ENCODE data around the gene SLC35G3.
"Not testable (repeated sequence)": the region's sequence is repeated elsewhere in the genome, so short reads cannot be mapped to it uniquely, and the experiment has no call there.

SLC35G3 gene

DNA sequence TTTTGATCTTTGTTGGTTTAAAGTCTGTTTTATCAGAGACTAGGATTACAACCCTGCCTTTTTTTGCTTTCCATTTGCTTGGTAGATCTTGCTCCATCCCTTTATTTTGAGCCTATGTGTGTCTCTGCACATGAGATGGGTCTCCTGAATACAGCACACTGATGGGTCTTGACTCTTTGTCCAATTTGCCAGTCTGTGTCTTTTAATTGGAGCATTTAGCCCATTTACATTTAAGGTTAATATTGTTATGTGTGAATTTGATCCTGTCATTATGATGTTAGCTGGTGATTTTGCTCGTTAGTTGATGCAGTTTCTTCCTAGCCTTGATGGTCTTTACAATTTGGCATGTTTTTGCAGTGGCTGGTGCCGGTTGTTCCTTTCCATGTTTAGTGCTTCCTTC, 8.4 kb upstream of the SLC35G3 start:
- not testable (repeated sequence) for DNase-seq

DNA sequence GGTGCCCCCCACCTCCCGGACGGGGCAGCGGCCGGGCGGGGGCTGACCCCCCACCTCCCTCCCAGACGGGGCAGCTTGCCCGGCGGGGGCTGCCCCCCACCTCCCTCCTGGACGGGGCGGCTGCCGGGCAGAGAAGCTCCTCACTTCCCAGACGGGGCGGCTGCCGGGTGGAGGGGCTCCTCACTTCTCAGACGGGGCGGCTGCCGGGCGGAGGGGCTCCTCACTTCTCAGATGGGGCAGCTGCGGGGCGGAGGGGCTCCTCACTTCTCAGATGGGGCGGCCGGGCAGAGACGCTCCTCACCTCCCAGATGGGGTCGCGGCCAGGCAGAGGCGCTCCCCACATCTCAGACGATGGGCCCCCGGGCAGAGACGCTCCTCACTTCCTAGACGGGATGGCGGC, 869 bp upstream of the SLC35G3 start:
- not testable (repeated sequence) for DNase-seq

DNA sequence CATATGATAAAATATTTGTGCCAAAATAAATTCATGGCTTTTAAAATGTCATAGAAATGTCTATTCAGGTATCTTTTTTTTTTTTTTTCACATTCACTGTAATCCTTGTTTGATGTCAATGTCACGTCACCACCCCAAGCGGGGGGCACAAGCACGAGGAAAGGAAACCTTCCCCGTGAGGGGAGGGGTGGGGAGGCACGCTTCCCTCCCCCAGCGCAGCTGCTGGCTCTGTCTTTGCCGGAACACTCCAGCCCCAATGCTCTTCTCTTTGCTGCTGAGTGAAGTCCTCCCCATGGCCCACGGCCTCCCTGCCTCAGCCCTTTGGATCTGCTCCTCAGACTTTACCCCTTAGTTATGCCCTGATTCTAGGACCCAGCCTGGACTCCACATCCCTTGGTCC, 1.5 kb downstream of the SLC35G3 start:
- no peak for DNase-seq

DNA sequence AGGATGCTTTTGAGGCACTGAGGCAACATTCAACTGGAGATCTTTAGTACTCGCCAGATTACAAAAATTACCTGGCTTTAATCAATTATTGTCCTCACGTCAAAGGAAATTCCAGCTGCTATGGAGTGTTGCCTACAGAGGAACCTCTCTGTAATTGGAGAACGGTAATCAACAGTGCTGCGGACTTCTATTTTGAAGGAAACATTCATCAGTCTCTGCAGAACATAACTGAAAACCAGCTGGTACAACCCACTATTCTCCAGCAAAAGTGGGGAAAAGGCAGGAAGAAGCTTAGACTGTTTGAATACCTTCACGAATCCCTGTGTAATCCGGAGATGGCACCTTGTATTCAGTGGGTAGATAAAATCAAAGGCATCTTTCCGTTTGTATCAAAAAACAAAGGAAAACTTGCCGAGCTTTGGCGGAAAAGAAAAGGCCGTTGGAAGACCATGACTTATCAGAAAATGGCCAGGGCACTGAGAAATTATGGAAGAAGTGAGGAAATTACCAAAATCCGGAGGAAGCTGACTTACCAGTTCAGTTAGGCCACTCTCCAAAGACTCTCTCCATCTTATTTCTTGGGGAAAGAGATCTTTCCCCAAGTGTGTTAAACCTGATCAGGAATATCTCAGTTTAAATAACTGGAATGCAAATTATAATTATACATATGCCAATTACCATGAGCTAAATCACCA, 3.0 kb downstream of the SLC35G3 start:
- DNase-seq = no peak

DNA sequence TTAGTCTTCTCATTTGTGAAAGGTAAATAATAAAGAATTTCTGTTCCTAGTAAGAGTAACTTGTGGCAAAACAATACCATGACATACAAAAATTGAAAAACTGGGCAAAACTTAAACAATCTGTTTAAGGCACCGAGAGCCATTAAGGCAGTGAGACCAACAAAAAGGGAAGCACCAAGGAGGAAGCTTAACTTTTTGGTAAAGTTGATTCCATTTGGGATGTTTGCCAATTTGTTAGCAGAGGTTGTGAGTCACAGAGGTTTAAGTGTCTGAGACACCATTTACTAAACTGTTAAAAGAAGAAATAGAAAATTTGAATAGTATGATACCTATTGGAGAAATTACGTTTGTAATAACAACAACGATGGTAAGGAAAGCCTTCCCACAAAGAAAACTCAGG, 4.9 kb downstream of the SLC35G3 start:
- no peak for DNase-seq

DNA sequence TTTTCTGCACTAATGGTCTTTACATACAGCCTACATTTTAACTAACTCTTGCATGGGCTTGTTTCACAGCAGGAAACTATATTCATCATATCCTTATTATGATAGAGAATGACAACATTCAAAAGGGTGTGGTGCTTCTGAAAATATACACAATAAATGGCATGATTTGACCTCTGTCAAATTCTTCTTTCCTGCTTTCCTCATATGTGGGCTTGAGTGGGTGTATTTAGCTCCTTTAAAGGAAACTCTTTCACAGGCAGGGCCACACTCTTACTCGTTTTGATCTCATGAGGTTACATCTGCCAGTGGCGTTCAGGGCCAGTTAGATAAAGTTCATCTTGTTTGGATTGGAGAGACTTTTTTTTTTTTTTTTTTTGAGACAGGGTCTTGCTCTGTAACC, 6.1 kb downstream of the SLC35G3 start:
- DNase-seq = no peak

DNA sequence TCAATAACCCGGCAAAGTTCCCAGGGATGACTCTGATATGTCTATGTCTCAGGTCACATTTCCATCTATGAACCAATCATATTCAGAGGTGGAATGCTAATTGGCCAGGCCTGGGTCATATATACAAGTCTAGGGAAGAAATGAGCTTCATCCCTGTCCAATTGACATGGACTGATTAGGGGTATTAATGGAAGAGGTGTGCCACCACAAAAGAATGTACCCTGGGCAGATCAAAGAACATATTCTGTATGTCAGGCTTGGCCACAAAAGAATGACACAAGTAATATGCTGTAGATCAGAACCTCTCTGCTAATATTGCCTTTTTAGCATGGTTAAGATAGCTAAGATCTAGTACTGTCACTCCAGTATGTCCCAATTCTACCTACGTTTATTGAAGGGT, 6.7 kb downstream of the SLC35G3 start:
- no peak for DNase-seq

DNA sequence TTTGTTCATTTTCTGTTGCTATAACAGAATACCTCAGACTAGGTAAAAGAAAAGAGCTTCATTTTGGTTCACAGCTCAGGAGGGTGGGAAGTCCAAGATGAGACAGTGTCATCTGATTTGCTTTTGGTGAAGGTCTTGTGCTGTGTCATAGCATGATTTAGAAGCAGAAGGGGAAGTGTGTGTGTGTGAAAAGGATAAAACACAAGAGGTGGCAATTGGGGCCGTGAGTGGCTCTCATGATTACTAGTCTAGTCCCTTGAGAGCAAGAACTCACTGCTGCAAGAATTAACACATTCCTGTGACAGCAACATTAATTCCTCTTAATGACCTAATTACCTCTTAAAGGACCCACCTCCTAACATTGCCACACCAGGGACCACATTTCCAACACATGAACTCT, 8.3 kb downstream of the SLC35G3 start:
- no peak for DNase-seq

DNA sequence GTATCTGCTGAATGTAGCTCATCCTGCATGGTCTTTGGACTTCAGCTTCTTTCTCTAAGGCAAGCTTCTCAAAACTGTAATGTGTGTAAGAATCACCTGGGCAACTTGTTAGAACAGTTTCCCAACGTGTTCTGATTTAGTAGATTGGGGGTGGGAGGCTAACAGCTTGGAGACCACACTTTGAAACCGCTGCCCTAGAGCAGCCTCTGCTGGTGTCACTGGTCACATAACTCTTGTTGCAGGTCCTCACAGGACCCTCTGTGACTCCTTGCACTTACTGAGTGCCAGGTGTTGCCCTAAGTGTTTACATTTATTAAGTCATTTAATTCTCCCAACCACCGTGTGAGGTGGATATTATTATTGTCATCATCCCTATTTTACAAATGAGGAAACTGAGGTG, 9.9 kb downstream of the SLC35G3 start:
- no peak for DNase-seq

DNA sequence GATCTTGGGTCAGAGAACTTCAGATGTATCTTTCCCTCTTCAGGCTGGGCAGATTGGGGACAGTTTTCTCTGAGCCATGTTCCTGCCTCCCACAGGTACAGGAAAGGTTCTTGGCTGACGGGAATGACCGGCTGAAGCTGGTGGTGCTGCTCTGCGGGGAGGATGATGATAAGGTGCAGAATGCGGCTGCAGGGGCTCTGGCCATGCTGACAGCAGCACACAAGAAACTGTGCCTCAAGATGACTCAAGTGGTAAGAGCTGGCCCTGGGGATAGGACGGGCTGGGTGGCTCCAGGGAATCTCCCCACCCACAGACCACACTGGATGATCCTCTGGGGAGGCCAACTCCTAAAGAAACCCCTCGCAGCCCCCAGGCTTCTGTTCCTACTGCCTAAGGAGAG, 10.9 kb downstream of the SLC35G3 start:
- no peak for DNase-seq

DNA sequence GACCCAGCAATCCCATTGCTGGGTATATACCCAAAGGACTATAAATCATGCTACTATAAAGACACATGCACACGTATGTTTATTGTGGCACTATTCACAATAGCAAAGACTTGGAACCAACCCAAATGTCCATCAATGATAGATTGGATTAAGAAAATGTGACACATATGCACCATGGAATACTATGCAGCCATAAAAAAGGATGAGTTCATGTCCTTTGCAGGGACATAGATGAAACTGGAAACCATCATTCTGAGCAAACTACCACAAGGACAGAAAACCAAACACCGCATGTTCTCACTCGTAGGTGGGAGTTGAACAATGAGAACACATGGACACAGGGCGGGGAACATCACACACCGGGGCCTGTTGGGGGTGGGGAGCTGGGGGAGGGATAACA, 14.8 kb downstream of the SLC35G3 start:
- DNase-seq = not testable (repeated sequence)

DNA sequence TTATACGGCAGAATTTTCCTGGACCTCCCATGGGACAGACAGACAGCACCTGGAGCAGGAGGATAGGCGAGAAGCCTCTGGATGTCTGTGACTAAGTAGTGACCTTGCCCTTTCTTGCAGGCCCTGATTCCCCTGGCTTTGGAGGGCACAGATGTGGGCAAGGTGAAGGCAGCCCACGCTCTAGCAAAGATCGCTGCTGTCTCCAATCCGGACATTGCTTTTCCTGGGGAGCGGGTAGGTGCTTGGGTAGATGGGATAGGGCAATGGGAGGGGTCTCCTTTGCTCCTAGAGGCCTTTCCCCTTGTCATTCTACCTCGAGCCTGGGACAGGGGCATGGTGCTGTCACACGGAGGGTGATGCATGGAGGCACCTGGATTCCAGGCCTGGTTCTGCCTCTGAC, 17.3 kb downstream of the SLC35G3 start:
- DNase-seq = no peak

DNA sequence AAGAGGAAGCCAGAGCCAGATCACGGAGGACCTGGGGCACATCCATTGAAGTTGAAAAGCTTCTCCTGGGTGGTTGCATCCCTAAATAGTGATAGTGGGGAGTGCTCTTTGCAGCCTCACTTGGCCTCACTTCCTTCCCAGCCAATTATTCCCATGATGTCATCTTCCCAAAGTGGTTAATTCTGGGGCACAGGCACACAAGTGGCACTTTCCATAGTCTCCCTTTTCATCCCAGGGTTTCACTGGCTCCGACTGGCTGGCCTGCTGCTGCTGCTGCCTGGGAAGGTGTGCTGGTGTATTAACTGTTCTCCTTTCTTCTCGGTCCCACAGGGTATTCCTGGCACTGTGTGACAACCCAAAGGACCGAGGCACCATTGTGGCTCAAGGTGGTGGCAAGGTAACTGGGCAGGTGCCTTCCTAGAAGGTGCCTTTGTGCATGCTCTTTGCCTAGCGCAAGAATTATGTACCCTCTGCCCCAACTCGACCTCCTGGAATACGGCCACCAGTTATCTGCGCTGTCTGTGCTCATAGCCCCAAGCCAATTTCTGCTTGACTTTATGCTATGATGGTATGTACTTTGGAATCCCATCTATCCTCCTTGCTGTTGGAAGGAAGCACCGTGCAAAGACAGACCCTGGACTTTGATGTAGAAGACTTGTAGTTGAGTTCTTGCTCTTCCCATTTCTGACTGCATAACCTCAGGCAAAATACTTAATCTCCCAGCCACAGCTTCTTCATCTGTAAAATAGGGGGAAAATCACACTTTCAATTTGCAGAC, 18.4 kb downstream of the SLC35G3 start:
- DNase-seq = no peak

DNA sequence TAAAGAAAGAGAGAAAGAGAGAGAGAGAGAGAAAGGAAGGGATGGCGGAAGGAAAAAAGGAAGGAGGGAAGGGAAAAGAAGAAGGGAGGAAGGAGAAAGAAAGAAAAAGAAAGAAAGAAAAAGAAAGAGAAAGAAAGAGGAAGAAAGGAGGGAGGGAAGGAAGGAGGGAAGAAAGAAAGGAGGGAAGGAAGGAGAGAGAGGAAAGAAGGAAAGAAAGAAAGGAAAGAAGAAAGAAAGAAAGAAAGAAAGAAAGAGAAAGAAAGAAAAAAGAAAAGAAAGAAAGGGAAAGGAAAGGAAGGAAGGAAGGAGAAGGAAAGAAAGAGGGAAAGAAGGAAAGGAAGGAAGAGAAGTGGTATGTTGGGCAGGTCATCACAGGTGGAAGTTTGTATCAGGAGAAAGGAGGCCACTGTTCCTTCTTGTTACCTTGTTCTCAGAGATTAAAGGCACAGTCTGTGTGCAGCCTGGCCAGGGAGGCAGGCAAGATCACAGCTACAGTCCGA, 19.3 kb downstream of the SLC35G3 start:
- no peak for DNase-seq

DNA sequence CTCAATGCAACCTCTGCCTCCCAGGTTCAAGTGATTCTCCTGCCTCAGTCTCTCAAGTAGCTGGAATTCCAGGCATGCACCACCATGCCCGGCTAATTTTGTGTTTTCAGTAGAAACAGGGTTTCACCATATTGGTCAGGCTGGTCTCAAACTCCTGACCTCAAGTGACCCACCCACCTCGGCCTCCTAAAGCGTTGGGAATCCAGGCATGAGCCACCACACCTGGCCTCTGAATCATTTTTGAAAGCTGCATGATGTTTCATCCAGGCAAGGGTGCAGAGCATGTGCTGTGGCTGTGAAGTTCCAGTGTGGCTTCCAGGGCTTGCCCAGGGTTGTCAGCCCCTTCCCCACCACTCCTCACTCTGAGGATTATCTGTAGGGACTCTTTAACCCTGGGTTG, 21.9 kb downstream of the SLC35G3 start:
- DNase-seq = not testable (repeated sequence)

DNA sequence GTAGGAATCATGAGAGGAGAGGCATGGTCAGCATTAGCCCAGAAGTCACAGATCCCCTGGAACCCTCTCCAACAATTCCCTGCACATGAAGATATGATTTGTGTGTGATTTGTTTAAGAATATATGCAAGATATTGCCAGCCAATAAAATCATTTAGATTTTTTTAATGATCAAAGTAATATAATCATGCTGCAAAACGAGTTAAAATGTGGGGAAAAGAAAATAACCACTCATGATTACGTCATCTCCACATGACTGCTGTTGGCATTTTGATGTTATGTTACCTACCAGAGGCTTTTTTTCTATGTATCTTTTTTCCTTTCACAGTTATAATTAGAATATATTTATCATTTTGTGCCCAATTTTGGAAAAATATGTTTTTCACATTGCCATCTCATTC, 22.4 kb downstream of the SLC35G3 start:
- no peak for DNase-seq

DNA sequence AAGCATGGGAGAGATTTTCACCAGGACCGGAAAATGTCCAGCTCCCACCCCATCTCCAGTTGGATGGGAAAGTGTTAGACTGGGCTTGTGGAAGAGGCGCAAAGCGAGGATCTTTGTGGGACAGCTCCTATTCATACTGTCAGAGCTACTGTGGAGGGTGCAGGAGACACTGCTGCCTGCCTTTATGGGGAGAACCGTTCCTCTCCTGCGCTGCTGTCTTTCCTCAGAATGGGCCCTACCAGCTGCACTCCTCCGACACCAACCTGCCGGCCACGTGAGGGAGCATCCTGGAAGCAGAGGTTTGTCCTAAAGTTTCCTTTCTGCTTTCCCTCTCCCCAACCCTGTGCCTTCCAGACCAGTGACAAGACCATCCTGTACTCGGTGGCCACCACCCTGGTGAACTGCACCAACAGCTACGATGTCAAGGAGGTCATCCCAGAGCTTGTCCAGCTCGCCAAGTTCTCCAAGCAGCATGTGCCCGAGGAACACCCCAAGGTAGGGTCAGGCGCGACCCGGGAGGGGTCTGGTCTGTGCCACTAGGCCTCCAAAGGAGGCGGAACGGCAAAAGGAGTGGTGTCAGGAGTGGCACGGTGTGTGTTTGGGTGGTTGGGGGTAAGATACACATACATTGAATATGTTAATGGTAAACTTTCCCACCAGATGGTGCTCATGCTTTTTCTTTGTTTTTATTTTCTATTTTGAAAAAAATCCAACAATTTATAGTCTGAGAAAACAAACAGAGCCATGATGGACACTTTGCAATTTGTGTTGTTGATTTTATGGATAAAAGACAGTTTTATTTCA, 23.0 kb downstream of the SLC35G3 start:
- no peak for DNase-seq

DNA sequence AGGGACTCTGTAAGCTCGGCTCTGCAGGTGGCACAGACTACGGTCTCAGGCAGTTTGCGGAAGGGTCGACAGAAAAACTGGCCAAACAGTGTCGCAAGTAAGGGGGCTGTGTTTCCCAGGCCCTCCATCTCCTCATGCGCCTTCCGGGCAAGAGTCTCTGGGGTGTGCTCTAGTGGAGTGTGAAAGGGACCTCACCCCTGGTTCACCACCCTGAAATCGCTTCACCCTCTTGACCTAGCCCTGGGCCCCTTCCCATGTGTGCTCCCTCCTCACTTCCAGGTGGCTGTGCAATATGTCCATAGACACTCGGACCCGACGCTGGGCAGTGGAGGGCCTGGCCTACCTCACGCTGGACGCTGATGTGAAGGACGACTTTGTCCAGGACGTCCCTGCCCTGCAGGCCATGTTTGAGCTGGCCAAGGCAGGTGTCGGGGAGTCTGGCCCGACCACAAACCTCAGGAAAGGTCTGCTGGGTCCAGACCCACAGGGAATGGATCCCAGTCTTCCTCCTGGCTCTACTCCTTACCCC, 24.3 kb downstream of the SLC35G3 start:
- DNase-seq = no peak

DNA sequence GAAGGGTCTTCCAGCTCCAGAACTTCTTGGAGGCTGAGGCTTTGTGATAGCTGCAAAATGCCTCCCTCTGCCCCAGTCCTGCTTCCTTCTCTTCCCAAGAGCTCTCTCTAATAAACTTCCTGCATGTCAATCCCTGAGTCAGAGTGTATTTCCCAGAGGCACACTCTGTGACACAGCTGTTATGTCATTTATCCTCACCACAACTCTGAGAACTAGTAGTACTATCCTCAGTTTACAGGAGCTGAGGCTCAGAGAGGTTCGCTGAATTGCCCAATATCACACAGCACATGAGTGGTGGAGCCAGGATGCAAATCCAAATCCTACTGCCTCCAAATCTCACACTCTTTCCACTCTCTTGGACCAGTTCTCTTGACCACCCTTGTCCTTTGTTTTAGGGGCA, 26.5 kb downstream of the SLC35G3 start:
- DNase-seq = no peak

DNA sequence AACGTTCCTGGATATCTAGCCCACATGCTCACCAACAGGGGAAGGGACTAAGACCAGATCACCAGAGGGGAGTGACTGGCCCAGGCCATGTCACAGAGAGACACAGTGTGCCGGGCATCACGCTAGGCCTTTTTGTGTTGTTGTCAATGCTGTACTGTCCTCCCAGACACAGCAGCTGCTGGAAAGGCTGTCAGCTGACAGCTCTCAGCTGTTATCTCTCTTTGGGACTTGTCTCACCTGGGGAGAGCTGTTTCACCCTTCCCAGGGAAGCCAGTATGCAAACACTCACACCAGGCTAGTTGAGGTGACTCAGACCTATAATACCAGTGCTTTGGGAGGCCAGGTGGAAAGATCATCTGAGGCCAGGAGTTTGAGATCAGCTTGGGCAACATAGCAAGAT, 27.1 kb downstream of the SLC35G3 start:
- DNase-seq = no peak

DNA sequence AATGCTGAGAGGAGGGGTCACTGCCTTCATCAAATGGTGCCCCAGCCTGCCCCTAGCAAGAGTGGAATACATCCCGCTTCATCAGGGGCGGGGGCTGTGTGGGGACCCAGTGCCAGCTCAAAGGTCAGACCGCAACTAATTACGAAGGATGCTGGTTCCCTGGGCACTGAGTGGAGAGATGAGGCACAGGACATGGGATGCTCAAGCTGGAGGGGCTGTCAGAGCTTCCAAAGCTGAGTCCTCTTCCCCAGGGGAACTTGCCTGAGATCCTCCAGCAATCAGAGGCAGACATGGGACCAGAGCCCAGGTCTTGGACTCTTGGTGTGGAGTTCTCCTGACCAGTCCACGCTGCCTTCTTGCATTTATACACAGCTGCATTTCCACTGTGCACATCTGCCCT, 27.7 kb downstream of the SLC35G3 start:
- no peak for DNase-seq

DNA sequence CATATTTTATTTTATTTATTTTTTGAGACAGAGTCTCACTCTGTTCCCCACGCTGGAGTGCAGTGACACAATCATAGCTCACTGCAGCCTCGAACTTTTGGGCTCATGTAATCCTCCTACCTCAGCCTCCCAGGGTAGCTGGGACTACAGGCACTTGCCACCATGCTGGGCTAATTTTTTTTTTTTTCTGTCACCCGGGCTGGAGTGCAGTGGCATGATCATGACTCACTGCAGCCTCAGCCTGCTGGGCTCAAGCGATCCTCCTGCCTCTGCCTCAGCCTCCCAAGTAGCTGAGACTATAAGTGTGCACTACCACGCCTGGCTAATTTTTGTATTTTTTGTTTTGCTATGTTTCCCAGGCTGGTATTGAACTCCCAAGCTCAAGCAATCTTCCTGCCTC, 29.5 kb downstream of the SLC35G3 start:
- DNase-seq = no peak

DNA sequence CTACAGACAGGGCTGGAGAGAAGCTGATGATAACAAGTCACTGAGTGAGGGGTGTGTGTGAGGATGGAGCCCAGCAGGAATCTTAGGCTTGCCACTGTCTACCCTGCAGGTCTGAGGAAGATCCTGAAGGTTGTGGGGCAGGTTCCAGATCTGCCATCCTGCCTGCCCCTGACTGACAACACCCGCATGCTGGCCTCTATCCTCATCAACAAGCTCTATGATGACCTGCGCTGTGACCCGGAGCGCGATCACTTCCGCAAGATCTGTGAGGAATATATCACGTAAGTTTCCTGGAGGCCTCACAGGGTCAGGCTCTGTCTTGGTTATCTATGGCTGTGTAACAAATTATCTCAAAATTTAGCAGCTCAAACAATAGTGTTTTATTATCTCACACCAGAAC, 30.3 kb downstream of the SLC35G3 start:
- DNase-seq = no peak

DNA sequence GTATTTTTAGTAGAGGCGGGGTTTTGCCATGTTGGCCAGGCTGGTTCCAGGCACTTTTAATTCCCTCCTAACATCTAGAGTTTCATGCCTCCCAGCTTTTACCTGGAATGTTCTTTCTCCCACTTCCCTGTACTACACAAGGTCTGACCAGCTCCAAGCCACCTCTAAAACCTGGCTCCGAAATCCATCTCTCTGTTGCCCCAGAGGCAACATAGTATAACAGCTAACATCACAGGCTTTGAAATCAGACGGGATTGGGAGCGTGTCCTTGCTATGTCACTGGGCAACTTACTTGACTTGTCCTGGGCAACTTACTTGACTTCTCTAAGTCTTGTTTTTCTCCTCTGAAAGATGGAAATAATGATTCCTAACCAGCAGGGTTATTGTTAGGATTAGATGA, 31.4 kb downstream of the SLC35G3 start:
- no peak for DNase-seq
